Suppressor macrophage treated with lipopolysaccharide for 1 hour (primary cell): ENCODE results near the gene TCERG1.

Experiments
- DNase-seq, 3 donors: peaks; one replicate each; pipeline ENCODE4 v3.0.0-alpha.2; 2020 to 2022

TCERG1 gene

GRCh38 chr5:146446861-146447733, at the start of gene TCERG1:
TSS of gene TCERG1 (plus strand) at chr5:146447333. CDS start at chr5:146447350, 17 bp downstream.
- DNase-seq: peak; percentile 99 to 100 (median 100)

DNA sequence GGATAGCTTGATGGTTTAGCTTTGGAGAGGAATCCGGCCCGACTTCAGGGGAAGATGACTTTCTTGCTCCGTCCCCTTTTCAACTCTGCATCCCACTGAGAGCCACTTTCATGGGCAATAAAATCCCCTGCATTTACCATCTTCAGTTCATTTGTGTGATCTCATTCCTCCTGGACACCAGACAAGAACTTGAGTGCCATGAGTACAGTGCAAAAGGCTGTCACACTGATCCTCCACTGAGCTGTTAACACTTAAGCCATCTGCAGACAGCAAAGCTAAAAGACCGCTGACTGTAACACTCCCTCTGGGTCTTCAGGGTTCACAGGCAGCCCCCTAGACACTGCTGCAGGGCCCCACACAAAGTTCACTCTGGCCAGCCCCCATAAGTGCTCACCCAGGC, 48.3 kb upstream of the TCERG1 start:
- DNase-seq: no peak

DNA sequence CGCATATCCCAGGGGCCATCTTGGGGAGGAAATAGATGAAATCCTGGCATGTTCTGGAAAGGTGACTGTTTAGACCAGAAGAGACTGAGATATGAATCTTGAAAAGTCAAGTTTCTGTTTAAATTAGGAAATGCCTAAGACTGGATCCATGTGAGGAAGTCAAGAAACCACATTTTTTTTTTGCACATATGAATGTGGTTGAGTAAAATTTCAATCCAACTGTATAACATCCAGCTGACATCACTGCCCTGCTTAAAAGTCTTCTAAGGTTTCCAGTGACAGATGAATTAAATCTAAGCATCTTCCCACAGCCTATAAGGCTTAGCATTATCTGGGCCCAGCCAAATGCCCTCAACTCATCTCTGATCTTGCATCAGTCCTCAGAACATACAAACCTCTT, 47.7 kb upstream of the TCERG1 start:
- DNase-seq: peak in 1 of 3 donors; percentile 37

DNA sequence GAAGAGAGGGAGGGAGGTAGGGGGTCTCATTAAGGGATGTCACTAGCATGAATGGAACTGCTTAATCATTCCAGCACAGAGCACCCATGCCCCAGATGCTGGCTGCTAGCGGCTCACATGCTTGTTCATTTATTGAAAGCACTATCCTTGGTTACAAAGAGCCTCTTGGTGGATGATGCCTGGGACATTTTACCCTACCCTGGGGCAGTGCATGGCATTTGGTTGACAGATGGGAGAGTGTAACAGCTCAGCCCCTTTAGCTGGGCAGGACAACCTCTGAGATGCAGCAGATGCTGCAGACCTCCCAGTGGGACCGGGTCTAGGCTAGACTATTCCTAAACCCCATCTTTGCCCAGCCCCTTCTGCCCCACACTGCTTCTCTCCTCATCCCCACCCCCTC, 46.9 kb upstream of the TCERG1 start:
- DNase-seq: no peak

DNA sequence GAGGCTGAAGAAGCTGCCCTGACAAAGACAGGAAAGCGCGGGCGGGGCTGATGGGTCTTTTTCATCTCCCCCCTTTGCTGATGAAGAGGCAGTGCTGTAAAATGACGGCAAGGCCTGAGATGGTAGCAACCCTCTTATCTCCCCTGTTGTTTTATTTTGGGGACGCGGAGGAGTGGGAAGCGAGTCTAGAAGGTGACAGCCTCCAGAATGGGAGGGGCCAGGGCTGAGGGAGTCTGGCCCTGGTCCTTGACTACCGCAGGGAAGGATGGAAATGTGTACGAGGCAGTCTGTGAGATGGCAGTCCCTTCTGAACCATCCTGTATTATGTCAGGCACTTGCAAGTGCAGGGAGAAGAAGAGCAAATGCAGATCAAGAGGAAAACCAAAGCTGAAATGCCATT, 46.1 kb upstream of the TCERG1 start:
- DNase-seq: no peak

- no peak for DNase-seq
These were observed 44.2 kb upstream of the TCERG1 start for GRCh38 chr5:146402949-146403348.

- no peak for DNase-seq
These were observed 38.0 kb upstream of the TCERG1 start for GRCh38 chr5:146409054-146409671.

- peak in 2 of 3 donors; percentile 7 to 16 for DNase-seq
These were observed 36.9 kb upstream of the TCERG1 start for GRCh38 chr5:146410272-146410671.

DNA sequence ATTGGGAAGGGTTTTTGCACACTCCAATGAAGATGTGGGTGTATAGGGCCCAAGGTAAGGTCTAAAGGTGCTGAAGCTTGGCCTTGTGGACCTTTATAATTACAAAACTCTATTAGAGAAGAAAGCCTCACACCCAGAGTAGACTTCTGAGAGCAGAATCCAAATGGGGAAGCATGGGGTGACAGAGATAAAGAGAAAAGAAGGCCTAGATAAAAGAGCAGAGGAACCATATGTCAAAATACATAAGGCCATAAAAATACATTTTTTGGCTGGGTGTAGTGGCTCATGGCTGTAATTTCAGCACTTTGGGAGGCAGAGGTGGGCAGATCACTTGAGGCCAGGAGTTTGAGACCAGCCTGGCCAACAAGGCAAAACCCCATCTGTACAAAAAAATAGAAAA, 27.4 kb upstream of the TCERG1 start:
- no peak for DNase-seq

GRCh38 chr5:146425023-146425422, 22.1 kb upstream of the TCERG1 start:
- DNase-seq: no peak

- no peak for DNase-seq
These were observed 20.8 kb upstream of the TCERG1 start for GRCh38 chr5:146426305-146426704.

GRCh38 chr5:146426853-146427618, 20.1 kb upstream of the TCERG1 start:
- DNase-seq: peak; percentile 45 to 79 (median 72)

- no peak for DNase-seq
These were observed 19.5 kb upstream of the TCERG1 start for GRCh38 chr5:146427619-146427997.

DNA sequence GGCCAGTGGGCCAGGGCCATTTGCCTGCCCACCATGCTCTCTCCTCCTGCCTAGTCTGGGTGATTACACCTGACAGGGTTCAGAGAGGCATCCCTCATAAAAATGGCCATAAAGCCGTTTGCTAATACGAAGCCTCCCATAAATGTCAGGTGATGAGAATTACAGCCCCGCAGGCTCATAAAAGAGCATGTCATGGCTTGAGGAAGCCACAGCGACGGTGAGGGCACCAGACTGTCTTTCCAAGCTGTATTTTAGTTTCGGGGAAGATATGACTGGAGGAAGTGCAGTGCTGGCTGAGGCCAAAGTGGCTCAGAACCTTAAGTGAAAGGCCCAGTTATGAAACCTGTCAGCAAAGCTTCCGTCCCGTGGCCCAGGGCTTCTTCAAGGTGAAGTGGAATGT, 18.5 kb upstream of the TCERG1 start:
- DNase-seq: no peak

DNA sequence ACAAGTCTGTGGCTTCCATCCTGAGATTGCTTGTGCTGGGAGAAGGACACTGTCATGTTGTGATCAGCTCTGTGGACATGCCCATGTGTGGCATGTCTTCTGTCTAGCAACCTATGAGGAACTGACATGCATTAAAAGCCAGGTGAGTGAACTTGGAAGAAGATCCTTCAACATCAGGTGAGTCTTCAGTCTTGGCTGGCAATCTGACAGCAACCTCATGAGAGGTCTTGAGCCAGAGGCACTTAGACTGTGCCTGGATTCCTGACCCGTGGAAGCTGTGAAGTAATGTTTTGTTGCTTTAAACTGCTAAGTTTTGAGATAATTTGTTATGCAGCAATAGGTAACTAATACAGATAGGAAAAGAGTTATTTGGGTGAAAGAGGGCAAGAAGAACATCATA, 6.8 kb upstream of the TCERG1 start:
- DNase-seq: no peak

- no peak for DNase-seq
These were observed 6.2 kb upstream of the TCERG1 start for GRCh38 chr5:146440870-146441495.

- no peak for DNase-seq
These were observed 5.2 kb upstream of the TCERG1 start for GRCh38 chr5:146441896-146442295.

GRCh38 chr5:146447734-146448380, 724 bp downstream of the TCERG1 start:
- DNase-seq: peak; percentile 64 to 75 (median 67)

GRCh38 chr5:146448783-146449519, 1.8 kb downstream of the TCERG1 start:
- no peak for DNase-seq

GRCh38 chr5:146450002-146450401, 2.9 kb downstream of the TCERG1 start:
- DNase-seq: peak in 2 of 3 donors; percentile 41 to 43

- DNase-seq: no peak
These were observed 4.3 kb downstream of the TCERG1 start for GRCh38 chr5:146451411-146451810.

DNA sequence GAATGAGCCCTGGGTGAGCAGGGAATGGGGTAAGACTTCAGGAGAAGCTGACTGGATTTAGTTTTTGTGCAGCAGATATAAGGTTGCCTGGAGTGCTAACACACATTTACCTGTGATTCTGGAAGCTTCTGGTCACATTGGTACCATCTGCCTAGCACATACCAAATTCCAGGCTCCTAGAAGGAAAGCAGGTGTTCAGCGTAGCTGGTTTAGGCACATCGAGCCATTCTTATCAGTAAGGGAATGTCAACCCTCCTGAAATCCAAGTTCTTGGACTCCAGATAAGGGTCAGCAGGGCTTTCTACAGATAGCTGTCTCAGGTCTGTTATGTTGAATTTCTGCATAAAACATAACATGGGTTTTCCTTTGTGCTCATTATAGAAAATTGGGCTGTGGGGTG, 10.3 kb downstream of the TCERG1 start:
- DNase-seq: no peak
